IMR-90 (cell line): ENCODE measurements around the gene LY6G6D. TPM values are rescaled to one million over a fixed set of nuclear protein-coding genes. Genes with fewer than 3 reads are reported as not detected.
A peak's percentile ranks its signal among the peaks of the same experiment; 100 is the strongest.

Source experiments
- ATAC-seq: fragments of 200-7000 bp; cut with Tn5 transposase; 2 replicates; pipeline ENCODE4 v1.9.1; 2020; ENCODE audit warnings: low read depth, mild to moderate bottlenecking, moderate library complexity
- BruUV-seq: library from RNA; stranded (reverse); fragments of 400-500 nt; replicated peaks from 2 replicates; lab custom pipeline; 2021; lab: Mats Ljungman, UMichigan
- CTCF ChIA-PET: fragments of 300-600 bp; formaldehyde crosslinking; extraction: SDS; loops from one replicate; lab custom pipeline; 2021; ENCODE audit warnings: antibody characterized with exemption; lab: Yijun Ruan, JAX
- POLR2A ChIA-PET: fragments of 300-600 bp; sonication (Branson Sonifier 250); formaldehyde crosslinking; loops from one replicate; lab custom pipeline; 2022; ENCODE audit warnings: antibody characterized with exemption; ENCODE audit not compliant: unreplicated experiment; lab: Charles Lee
- DNase-seq: peaks from one replicate; pipeline ENCODE4 v3.0.0; 2013
- H2AFZ ChIP-seq: replicated peaks from 2 replicates; pipeline ENCODE3; 2013; ENCODE audit warnings: low read length, mild to moderate bottlenecking; ENCODE audit not compliant: poor library complexity
- H2AK5ac ChIP-seq: 2 replicates; pipeline ENCODE4 v1.6.1; 2013; ENCODE audit warnings: low read depth, low read length, inconsistent platforms
- H2AK9ac ChIP-seq: replicated peaks from 2 replicates; pipeline ENCODE3; 2013; ENCODE audit warnings: mild to moderate bottlenecking, low read depth, low read length, moderate library complexity; ENCODE audit not compliant: poor library complexity
- H2BK120ac ChIP-seq: 2 replicates; pipeline ENCODE4 v1.6.1; 2013; ENCODE audit warnings: low read depth, low read length, inconsistent platforms
- H2BK15ac ChIP-seq: 3 replicates; pipeline ENCODE4 v1.6.1; 2013; ENCODE audit warnings: low read depth, low read length, inconsistent platforms
- H2BK20ac ChIP-seq: 2 replicates; pipeline ENCODE4 v1.6.1; 2013; ENCODE audit warnings: low read depth, mild to moderate bottlenecking, inconsistent platforms, low read length, moderate library complexity
- H2BK5ac ChIP-seq: 2 replicates; pipeline ENCODE4 v1.6.1; 2013; ENCODE audit warnings: mild to moderate bottlenecking, low read depth, low read length, inconsistent platforms; ENCODE audit not compliant: poor library complexity, severe bottlenecking
- H3K14ac ChIP-seq: replicated peaks from 2 replicates; pipeline ENCODE4 v1.6.1; 2013; ENCODE audit warnings: low read depth, low read length, inconsistent platforms
- H3K18ac ChIP-seq: 2 replicates; pipeline ENCODE4 v1.6.1; 2013; ENCODE audit warnings: low read depth, low read length, control low read depth
- H3K23ac ChIP-seq: 2 replicates; pipeline ENCODE4 v1.6.1; 2013; ENCODE audit warnings: low read depth, low read length, inconsistent platforms
- H3K27ac ChIP-seq: 2 replicates; pipeline ENCODE4 v1.5.1; 2013; ENCODE audit warnings: mild to moderate bottlenecking, control low read depth, low read length; ENCODE audit not compliant: insufficient read depth
- H3K27me3 ChIP-seq: 2 replicates; pipeline ENCODE4 v1.6.1; 2013; ENCODE audit warnings: low read length; ENCODE audit not compliant: control insufficient read depth, insufficient read depth
- H3K36me3 ChIP-seq: 2 replicates; pipeline ENCODE4 v1.6.1; 2013; ENCODE audit warnings: low read length, mixed read lengths; ENCODE audit not compliant: control insufficient read depth, insufficient read depth
- H3K4ac ChIP-seq: 2 replicates; pipeline ENCODE4 v1.6.1; 2013; ENCODE audit warnings: low read depth, low read length, inconsistent platforms
- H3K4me1 ChIP-seq: 2 replicates; pipeline ENCODE4 v1.6.1; 2013; ENCODE audit warnings: low read length, mixed read lengths; ENCODE audit not compliant: control insufficient read depth, insufficient read depth
- H3K4me2 ChIP-seq: 2 replicates; pipeline ENCODE4 v1.6.1; 2013; ENCODE audit warnings: low read depth, mild to moderate bottlenecking, control low read depth, low read length, moderate library complexity
- H3K4me3 ChIP-seq: 2 replicates; pipeline ENCODE4 v1.5.1; 2013; ENCODE audit warnings: low read depth, mild to moderate bottlenecking, control low read depth, low read length, moderate library complexity; ENCODE audit not compliant: insufficient read depth
- H3K56ac ChIP-seq: 2 replicates; pipeline ENCODE4 v1.6.1; 2013; ENCODE audit warnings: low read length, inconsistent platforms; ENCODE audit not compliant: insufficient read depth; ENCODE audit errors: extremely low read depth
- H3K79me1 ChIP-seq, 2 experiments: 2 replicates each; pipeline ENCODE4 v1.6.1; 2013; ENCODE audit warnings: low read length in 2 of 2, inconsistent platforms in 1 of 2, low read depth in 1 of 2
- H3K9ac ChIP-seq: 2 replicates; pipeline ENCODE4 v1.6.1; 2013; ENCODE audit warnings: low read depth, low read length, control low read depth
- H3K9me1 ChIP-seq: 2 replicates; pipeline ENCODE4 v1.6.1; 2013; ENCODE audit warnings: low read length, inconsistent platforms; ENCODE audit not compliant: insufficient read depth
- H3K9me3 ChIP-seq: 2 replicates; pipeline ENCODE4 v1.6.1; 2013; ENCODE audit warnings: low read length; ENCODE audit not compliant: control insufficient read depth, insufficient read depth
- H4K20me1 ChIP-seq: 2 replicates; pipeline ENCODE4 v1.6.1; 2013; ENCODE audit warnings: low read length, inconsistent platforms; ENCODE audit not compliant: insufficient read depth
- H4K5ac ChIP-seq: 2 replicates; pipeline ENCODE4 v1.6.1; 2013; ENCODE audit warnings: mild to moderate bottlenecking, low read depth, low read length, control low read depth
- H4K8ac ChIP-seq, 2 experiments: 2 replicates each; pipeline ENCODE4 v1.6.1; 2013; ENCODE audit warnings: low read depth in 2 of 2, low read length in 2 of 2, control low read depth in 1 of 2, inconsistent platforms in 1 of 2
- H4K91ac ChIP-seq: 2 replicates; pipeline ENCODE4 v1.6.1; 2013; ENCODE audit warnings: low read depth, low read length, inconsistent platforms; ENCODE audit not compliant: insufficient read depth
- CEBPB ChIP-seq: IDR thresholded peaks from 2 replicates; pipeline ENCODE4 v1.6.1; 2012; ENCODE audit warnings: low read depth, low read length, improper control_type of control experiment
- CHD1 ChIP-seq: IDR thresholded peaks from 2 replicates; pipeline ENCODE4 v1.6.1; 2012; ENCODE audit warnings: low read depth, low read length, improper control_type of control experiment
- ELK1 ChIP-seq: fragments of 150-350 bp; IDR thresholded peaks from 2 replicates; pipeline ENCODE4 v1.6.1; 2016; ENCODE audit warnings: low read depth, mild to moderate bottlenecking, low read length, moderate library complexity, borderline replicate concordance
- FOS ChIP-seq: fragments of 150-350 bp; IDR thresholded peaks from 2 replicates; pipeline ENCODE4 v1.6.1; 2016; ENCODE audit warnings: low read depth, low read length
- MXI1 ChIP-seq: IDR thresholded peaks from 2 replicates; pipeline ENCODE4 v1.6.1; 2012; ENCODE audit warnings: low read depth, mild to moderate bottlenecking, low read length, moderate library complexity, borderline replicate concordance
- POLR2A ChIP-seq: IDR thresholded peaks from 2 replicates; pipeline ENCODE4 v1.6.1; 2012; ENCODE audit warnings: mild to moderate bottlenecking, low read depth, low read length
- RCOR1 ChIP-seq: IDR thresholded peaks from 2 replicates; pipeline ENCODE4 v1.6.1; 2012; ENCODE audit warnings: mild to moderate bottlenecking, low read length, improper control_type of control experiment; ENCODE audit not compliant: insufficient replicate concordance
- RFX5 ChIP-seq: IDR thresholded peaks from 2 replicates; pipeline ENCODE4 v1.8.0; 2012; ENCODE audit warnings: low read depth, mild to moderate bottlenecking, low read length, moderate library complexity
- WGBS, 2 experiments: methylation state at CpG; one replicate each; pipeline versions ENCODE4 v1.1.5 to v1.1.7; 2013; ENCODE audit warnings: missing lambda C conversion rate in 2 of 2; ENCODE audit not compliant: insufficient read length in 1 of 2; ENCODE audit errors: extremely low coverage in 2 of 2; 5-methylcytosine and 5-hydroxymethylcytosine counted together
- dilution Hi-C: fragments of 300-500 bp; cut with HindIII; formaldehyde crosslinking; loops from one replicate; pipeline ENCODE4 v1.14.3; 2018; ENCODE audit warnings: low sequenced_read_pairs; ENCODE audit not compliant: unreplicated experiment
- in situ Hi-C: fragments of 300-500 bp; cut with MboI; formaldehyde crosslinking; loops from 3 replicates; pipeline ENCODE4 v1.14.3; 2019; ENCODE audit warnings: low sequenced_read_pairs, inconsistent platforms, mixed read lengths
- intact Hi-C: fragments of 100-400 bp; cut with micrococcal nuclease; formaldehyde crosslinking; loops from 2 replicates; pipeline ENCODE4 v1.10.0; 2022
- polyA plus RNA-seq, 3 experiments: library from polyadenylated mRNA; depleted of rRNA; stranded (reverse); fragments of >200 nt; gene quantifications; 2 replicates each; pipeline ENCODE4 v1.2.3, GENCODE V29; 2012; ENCODE audit warnings: low replicate concordance in 1 of 3
- total RNA-seq: library from RNA; depleted of rRNA; stranded (reverse); fragments of >200 nt; gene quantifications from 2 replicates; pipeline ENCODE4 v1.2.3, GENCODE V29; 2012

LY6G6D gene
- total and polyA plus RNA-seq, 2 of the 4 experiments (the other 2 are of a cell fraction), result not detected

GRCh38 chr6:31712296-31712695 lies 2.9 kb upstream of the LY6G6D start:
- POLR2A ChIA-PET, result no interaction called here
- no peak overlapping the region for H3K4ac ChIP-seq
- H2BK120ac ChIP-seq, result no peak overlapping the region
- H3K27me3 ChIP-seq, result peaks cover 35% of the 10 kb centered on the region
- no peak overlapping the region for H2BK15ac ChIP-seq
- no peaks in the 10 kb centered on the region for H3K4me1 ChIP-seq
- H2AK5ac ChIP-seq, result 0 out of 2 replicates have a peak overlapping the region, but pooled peaks have one; percentile 3
- H3K27ac ChIP-seq, result no peak overlapping the region
- no peak overlapping the region for H2AFZ ChIP-seq
- H2AK9ac ChIP-seq, result no peak overlapping the region
- TF ChIP-seq FOS, result no peak
- TF ChIP-seq RFX5, result no peak
- no peak for TF ChIP-seq MXI1
- TF ChIP-seq CHD1, result no peak
- TF ChIP-seq ELK1, result no peak
- no peak for TF ChIP-seq RCOR1
- no peak for TF ChIP-seq POLR2A
- no peak for TF ChIP-seq CEBPB
- H3K56ac ChIP-seq, result no peak overlapping the region
- no peaks in the 10 kb centered on the region; the same call in 1 of the 2 replicates for H4K20me1 ChIP-seq
- DNase-seq, result no peak
- H2BK20ac ChIP-seq, result no peak overlapping the region
- H3K23ac ChIP-seq, result no peak overlapping the region
- H3K9me1 ChIP-seq, result no peaks in the 10 kb centered on the region
- no peaks in the 10 kb centered on the region for H3K9me3 ChIP-seq
- CTCF ChIA-PET, result no interaction called here
- no peaks in the 10 kb centered on the region for H3K36me3 ChIP-seq
- H3K18ac ChIP-seq, result no peak overlapping the region
- no peak overlapping the region for H4K8ac ChIP-seq
- intact Hi-C loops (no loop called here), dilution Hi-C loops (no loop called here), in situ Hi-C loops (no loop called here)
- H3K79me1 ChIP-seq, result no peaks in the 10 kb centered on the region
- no peak overlapping the region for H3K4me2 ChIP-seq
- no peak overlapping the region for H4K5ac ChIP-seq
- no peak for ATAC-seq
- no peak overlapping the region for H3K9ac ChIP-seq
- no peak overlapping the region for H3K14ac ChIP-seq
- no peak overlapping the region for H2BK5ac ChIP-seq
- no peak overlapping the region for H4K91ac ChIP-seq
- H3K4me3 ChIP-seq, result no peak overlapping the region
- WGBS, 2 experiments, result 90% methylated on average over 7 of the region's 8 CpGs; no CpG with 5 or more reads in 1 of the 2 experiments
- BruUV-seq, result no TSS peak
